WTC11 (cell line): ENCODE results near the gene CHPF.

Experiments used
- CDX4 ChIP-seq: fragments of 250-450 bp; sonication (Bioruptor Pico); IDR thresholded peaks from 2 replicates; pipeline ENCODE4 v1.9.0; 2021; ENCODE audit warnings: moderate library complexity, mild to moderate bottlenecking, inconsistent platforms, borderline replicate concordance
- MLX ChIP-seq: sonication (generic); formaldehyde crosslinking; IDR thresholded peaks from 2 replicates; pipeline ENCODE4 v1.8.1; 2023; ENCODE audit warnings: mild to moderate bottlenecking, missing genetic modification reagents, moderate library complexity
- NFYB ChIP-seq: sonication (generic); formaldehyde crosslinking; conservative IDR thresholded peaks from 2 replicates; pipeline ENCODE4 v1.8.0; 2022; ENCODE audit warnings: low read depth, missing genetic modification reagents

- TF ChIP-seq MLX (CRISPR knock-in tag) (no peak), CDX4 (no peak), NFYB (CRISPR knock-in tag) (no peak)
Measured at GRCh38 chr2:219563271-219563928, 19.8 kb upstream of the CHPF start.
